ENCODE measurements around the gene FER. TPM values are rescaled to one million over a fixed set of nuclear protein-coding genes. Genes with fewer than 3 reads are reported as not detected.

Gene FER
- total RNA-seq, 2 experiments from 2014 or later, result 9.4 to 10.0 TPM

DNA sequence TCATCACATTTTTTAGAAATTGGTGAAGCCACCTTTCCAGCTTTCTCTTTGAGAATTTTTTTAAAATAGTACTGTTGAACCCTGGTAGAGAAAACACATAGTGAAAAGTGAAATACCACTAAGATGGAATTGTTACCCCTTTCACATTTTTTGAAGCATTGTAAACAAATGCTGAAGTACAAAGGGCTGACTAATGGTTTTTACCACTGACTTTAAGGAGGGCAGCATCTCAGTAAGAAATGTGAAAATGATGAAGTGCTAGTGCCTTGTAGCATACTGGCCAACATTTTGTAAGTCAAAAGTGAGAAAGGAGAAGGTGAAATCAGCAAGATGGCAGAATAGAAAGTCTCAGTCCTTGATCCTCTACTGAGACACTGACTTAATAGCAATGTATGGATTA, 341.5 kb downstream of the FER start:
- no peak overlapping the region for H2AFZ ChIP-seq (ENCODE audit: low read length)
- H3K79me2 ChIP-seq (ENCODE audit: insufficient read depth, low read depth, low read length), result no peaks in the 10 kb centered on the region
- H3K27ac ChIP-seq (ENCODE audit: low read depth, low read length, poor library complexity, severe bottlenecking), result no peak overlapping the region
- CTCF ChIA-PET (ENCODE audit: unreplicated experiment), result no interaction called here
- BruUV-seq (replicated peaks), result no TSS peak
- H4K20me1 ChIP-seq (ENCODE audit: insufficient read depth, low read length), result no peaks in the 10 kb centered on the region
- POLR2A ChIA-PET, result no interaction called here
- DNase-seq (ENCODE audit: low spot score), result no peak
- H3K4me3 ChIP-seq (ENCODE audit: low read depth, low read length, poor library complexity, severe bottlenecking), result no peak overlapping the region
- intact Hi-C loops (cut with micrococcal nuclease; ENCODE audit: unreplicated experiment), result no loop called here
- H3K9me2 ChIP-seq (ENCODE audit: insufficient read depth, low read length), result no peaks in the 10 kb centered on the region
- H3K9me3 ChIP-seq (ENCODE audit: low read length), result no peaks in the 10 kb centered on the region
- no peak overlapping the region for H3K4me2 ChIP-seq (ENCODE audit: low read length)
- TF ChIP-seq EZH2phosphoT487 (IDR thresholded peaks at IDR 0.05; ENCODE audit: borderline replicate concordance, low read depth, low read length), result no peak
- TF ChIP-seq, protein P1, sequence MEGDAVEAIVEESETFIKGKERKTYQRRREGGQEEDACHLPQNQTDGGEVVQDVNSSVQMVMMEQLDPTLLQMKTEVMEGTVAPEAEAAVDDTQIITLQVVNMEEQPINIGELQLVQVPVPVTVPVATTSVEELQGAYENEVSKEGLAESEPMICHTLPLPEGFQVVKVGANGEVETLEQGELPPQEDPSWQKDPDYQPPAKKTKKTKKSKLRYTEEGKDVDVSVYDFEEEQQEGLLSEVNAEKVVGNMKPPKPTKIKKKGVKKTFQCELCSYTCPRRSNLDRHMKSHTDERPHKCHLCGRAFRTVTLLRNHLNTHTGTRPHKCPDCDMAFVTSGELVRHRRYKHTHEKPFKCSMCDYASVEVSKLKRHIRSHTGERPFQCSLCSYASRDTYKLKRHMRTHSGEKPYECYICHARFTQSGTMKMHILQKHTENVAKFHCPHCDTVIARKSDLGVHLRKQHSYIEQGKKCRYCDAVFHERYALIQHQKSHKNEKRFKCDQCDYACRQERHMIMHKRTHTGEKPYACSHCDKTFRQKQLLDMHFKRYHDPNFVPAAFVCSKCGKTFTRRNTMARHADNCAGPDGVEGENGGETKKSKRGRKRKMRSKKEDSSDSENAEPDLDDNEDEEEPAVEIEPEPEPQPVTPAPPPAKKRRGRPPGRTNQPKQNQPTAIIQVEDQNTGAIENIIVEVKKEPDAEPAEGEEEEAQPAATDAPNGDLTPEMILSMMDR (conservative IDR thresholded peaks at IDR 0.05; ENCODE audit: low read length), result no peak
- H3K4me1 ChIP-seq (ENCODE audit: insufficient read depth, low read length, poor library complexity, severe bottlenecking), result no peaks in the 10 kb centered on the region
- H3K36me3 ChIP-seq (ENCODE audit: insufficient read depth, low read length), result no peaks in the 10 kb centered on the region

DNA sequence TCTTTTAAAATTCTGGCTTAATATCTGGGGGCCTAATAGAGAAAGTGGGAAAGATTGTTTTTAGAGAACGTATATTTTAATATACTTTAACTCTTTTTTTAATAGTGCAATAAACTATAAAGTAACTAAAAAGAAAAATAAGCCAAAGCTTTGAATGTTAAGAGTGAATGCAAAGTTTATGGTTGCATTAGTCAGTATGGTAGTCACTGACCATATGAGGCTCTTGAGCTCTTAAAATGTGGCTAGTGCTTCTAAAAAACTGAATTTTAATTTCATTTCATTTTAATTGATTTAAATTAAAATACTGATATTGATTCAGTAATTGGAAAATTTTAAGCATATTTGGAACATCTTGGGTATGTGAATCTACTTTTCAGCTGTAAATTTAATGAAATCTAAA, 351.4 kb downstream of the FER start:
- H3K36me3 ChIP-seq (ENCODE audit: insufficient read depth, low read length), result no peaks in the 10 kb centered on the region
- no peak overlapping the region for H2AFZ ChIP-seq (ENCODE audit: low read length)
- no peak overlapping the region for H3K4me3 ChIP-seq (ENCODE audit: low read depth, low read length, poor library complexity, severe bottlenecking)
- no peaks in the 10 kb centered on the region for H3K79me2 ChIP-seq (ENCODE audit: insufficient read depth, low read depth, low read length)
- H4K20me1 ChIP-seq (ENCODE audit: insufficient read depth, low read length), result no peaks in the 10 kb centered on the region
- no peak overlapping the region for H3K27ac ChIP-seq (ENCODE audit: low read depth, low read length, poor library complexity, severe bottlenecking)
- BruUV-seq (replicated peaks), result no TSS peak
- H3K9me3 ChIP-seq (ENCODE audit: low read length), result no peaks in the 10 kb centered on the region
- no peaks in the 10 kb centered on the region for H3K4me1 ChIP-seq (ENCODE audit: insufficient read depth, low read length, poor library complexity, severe bottlenecking)
- DNase-seq (ENCODE audit: low spot score), result no peak
- ChIA-PET POLR2A (interaction anchor here (0.6 to 1.4 kb wide), 5 partner anchors 11 to 1575 kb away, joined by 3 to 5 read pairs (median 4); no protein-coding TSS in a partner anchor), CTCF (ENCODE audit: unreplicated experiment) (no interaction called here)
- H3K4me2 ChIP-seq (ENCODE audit: low read length), result no peak overlapping the region
- H3K9me2 ChIP-seq (ENCODE audit: insufficient read depth, low read length), result no peaks in the 10 kb centered on the region
- intact Hi-C loops (cut with micrococcal nuclease; ENCODE audit: unreplicated experiment), result no loop called here
- TF ChIP-seq EZH2phosphoT487 (IDR thresholded peaks at IDR 0.05; ENCODE audit: borderline replicate concordance, low read depth, low read length), result no peak
- TF ChIP-seq, protein P1 (conservative IDR thresholded peaks at IDR 0.05; ENCODE audit: low read length), result no peak

DNA sequence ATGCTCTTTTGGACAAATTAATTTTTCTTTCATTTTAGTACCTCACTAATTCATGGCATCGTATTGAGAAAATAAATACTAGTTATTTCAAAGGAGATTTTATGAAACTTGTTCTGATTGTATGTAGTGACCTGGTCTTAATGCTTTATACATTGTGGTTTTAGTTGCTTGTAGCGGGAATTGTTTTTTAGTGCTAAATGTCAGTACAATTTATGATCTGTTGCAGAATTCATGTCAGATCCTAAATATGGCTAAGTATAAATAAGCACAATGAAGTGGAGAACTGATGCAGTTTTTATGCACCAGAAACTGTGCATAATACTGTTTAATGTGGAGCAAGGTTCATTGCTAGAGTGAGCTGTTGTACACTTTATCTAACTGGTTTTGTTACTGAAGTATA, 353.3 kb downstream of the FER start:
- intact Hi-C loops (cut with micrococcal nuclease; ENCODE audit: unreplicated experiment), result no loop called here
- no peak for DNase-seq (ENCODE audit: low spot score)
- Histone ChIP-seq H3K9me2 (ENCODE audit: insufficient read depth, low read length) (no peaks in the 10 kb centered on the region), H2AFZ (ENCODE audit: low read length) (no peak overlapping the region), H3K4me3 (ENCODE audit: low read depth, low read length, poor library complexity, severe bottlenecking) (no peak overlapping the region), H3K4me2 (ENCODE audit: low read length) (no peak overlapping the region), H3K4me1 (ENCODE audit: insufficient read depth, low read length, poor library complexity, severe bottlenecking) (no peaks in the 10 kb centered on the region), H3K36me3 (ENCODE audit: insufficient read depth, low read length) (no peaks in the 10 kb centered on the region), H4K20me1 (ENCODE audit: insufficient read depth, low read length) (no peaks in the 10 kb centered on the region), H3K9me3 (ENCODE audit: low read length) (no peaks in the 10 kb centered on the region), H3K27ac (ENCODE audit: low read depth, low read length, poor library complexity, severe bottlenecking) (no peak overlapping the region), H3K79me2 (ENCODE audit: insufficient read depth, low read depth, low read length) (no peaks in the 10 kb centered on the region)
- POLR2A ChIA-PET, result interaction anchor here (0.7 kb wide), 1 partner anchor 181 kb away, joined by 3 read pairs; no protein-coding TSS in a partner anchor
- no TSS peak for BruUV-seq (replicated peaks)
- CTCF ChIA-PET (ENCODE audit: unreplicated experiment), result no interaction called here
- no peak for TF ChIP-seq EZH2phosphoT487 (IDR thresholded peaks at IDR 0.05; ENCODE audit: borderline replicate concordance, low read depth, low read length)

Measured in OCI-LY7 (cell line).